K562 (cell line): Measurements from ENCODE around the gene AP3S2. TPM values are rescaled to one million over a fixed set of nuclear protein-coding genes. Genes with fewer than 3 reads are reported as not detected.
A peak's percentile ranks its signal among the peaks of the same experiment; 100 is the strongest.

Source experiments
- ARHGAP35 ChIP-seq: fragments of 450-650 bp; IDR thresholded peaks from 2 replicates; pipeline ENCODE4 v1.6.1; 2018; ENCODE audit not compliant: partially characterized antibody
- CBX5 ChIP-seq: IDR thresholded peaks from 2 replicates; pipeline ENCODE4 v1.6.1; 2014; ENCODE audit warnings: low read depth, borderline replicate concordance
- MTA2 ChIP-seq: fragments of 450-650 bp; IDR thresholded peaks from 2 replicates; pipeline ENCODE4 v1.6.1; 2016; ENCODE audit warnings: low read depth
- NFYB ChIP-seq: IDR thresholded peaks from 2 replicates; pipeline ENCODE4 v1.6.1; 2011; ENCODE audit warnings: mild to moderate bottlenecking, moderate library complexity; ENCODE audit not compliant: insufficient read length; ENCODE audit errors: extremely low read depth
- NR2C1 ChIP-seq, 2 experiments: fragments of 450-650 bp; IDR thresholded peaks; 2 replicates each; pipeline ENCODE4 v1.6.1; 2017; ENCODE audit warnings: mild to moderate bottlenecking in 2 of 2, antibody characterized with exemption in 1 of 2, inconsistent platforms in 1 of 2, missing compliant biosample characterization in 1 of 2, missing genetic modification characterization in 1 of 2
- NR2F6 ChIP-seq: fragments of 450-650 bp; formaldehyde crosslinking; IDR thresholded peaks from 2 replicates; pipeline ENCODE4 v1.4.0; 2020; ENCODE audit warnings: mild to moderate bottlenecking
- polyA plus RNA-seq, 8 experiments: library from polyadenylated mRNA; depleted of rRNA in 4 of 8; stranded (reverse) in 5 of 8; unstranded in 3 of 8; fragments of >200 nt; fragmentation: Nextera tagmentation in 2 of 8; fragmentation: Illumina TruSeq in 1 of 8; extraction: Ambion mirVana in 2 of 8; extraction: Trizol in 1 of 8; gene quantifications; 2 replicates each; pipeline versions ENCODE4 v1.2.1 to v1.2.3, GENCODE V29; 2011 to 2014; ENCODE audit warnings: inconsistent platforms in 1 of 8, missing spikeins in 1 of 8
- total RNA-seq, 7 experiments: library from RNA; depleted of rRNA in 6 of 7; stranded (reverse); fragments of >200 nt in 6 of 7; fragmentation: Illumina TruSeq in 2 of 7; extraction: Trizol in 2 of 7; gene quantifications; 2 replicates each; pipeline versions ENCODE4 v1.2.1 to v1.2.3, GENCODE V29; 2011 to 2021; ENCODE audit warnings: low replicate concordance in 1 of 7
- TF ChIP-seq, protein P1 (sequence below): IDR thresholded peaks from 2 replicates; pipeline ENCODE4 v1.6.1; 2014; ENCODE audit warnings: antibody characterized with exemption
- TF ChIP-seq, protein P2 (sequence below): fragments of 450-650 bp; IDR thresholded peaks from 2 replicates; pipeline ENCODE4 v1.6.1; 2016; ENCODE audit warnings: low read depth
- TF ChIP-seq, protein P3 (sequence below): fragments of 250-450 bp; sonication (Bioruptor Pico); IDR thresholded peaks from 2 replicates; pipeline ENCODE4 v1.8.0; 2022; ENCODE audit warnings: inconsistent platforms, mild to moderate bottlenecking, moderate library complexity, borderline replicate concordance

Gene AP3S2
- total and polyA plus RNA-seq, 9 of the 15 experiments (the other 6 are each of a cell fraction or from before 2014, with no cell fraction given), result 16.4 to 54.1 (median 37.4) TPM

DNA sequence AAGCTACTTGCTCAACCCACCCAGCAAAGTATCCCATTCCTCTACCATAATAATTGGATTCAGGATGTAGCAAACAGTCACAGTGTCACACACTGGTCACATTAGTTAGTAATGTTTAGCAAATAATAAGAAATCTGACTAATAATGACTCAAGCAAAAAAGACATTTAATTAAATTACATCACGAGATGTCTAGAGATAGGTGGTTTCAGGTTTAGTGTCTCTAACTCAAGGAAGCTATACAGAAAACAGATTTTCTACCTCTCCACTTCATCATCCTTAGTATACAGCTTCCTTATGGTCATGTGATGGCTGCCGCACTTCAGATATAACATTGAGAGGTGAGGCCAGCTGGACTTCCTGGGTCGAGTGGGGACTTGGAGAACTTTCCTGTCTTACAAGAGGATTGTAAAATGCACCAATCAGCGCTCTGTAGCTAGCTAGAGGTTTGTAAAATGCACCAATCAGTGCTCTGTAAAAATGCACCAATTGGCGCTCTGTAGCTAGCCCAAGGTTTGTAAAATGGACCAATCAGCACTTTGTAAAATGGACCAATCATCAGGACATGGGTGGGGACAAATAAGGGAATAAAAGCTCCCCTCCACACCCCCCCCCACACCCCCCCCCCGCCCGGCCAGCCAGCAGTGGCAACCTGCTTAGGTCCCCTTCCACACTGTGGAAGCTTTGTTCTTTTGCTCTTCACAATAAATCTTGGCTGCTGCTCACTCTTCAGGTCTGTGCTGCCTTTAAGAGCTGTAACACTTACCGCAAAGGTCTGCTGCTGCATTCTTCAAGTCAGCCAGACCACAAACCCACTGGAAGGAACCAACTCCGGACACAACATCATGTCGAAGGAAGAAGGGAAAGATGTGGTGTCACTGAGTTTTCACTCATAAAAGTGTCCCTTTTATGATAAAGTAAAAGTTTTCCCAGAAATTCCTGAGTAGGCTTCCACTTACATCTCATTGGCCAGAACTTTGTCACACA is 43.9 kb upstream of the AP3S2 start (continued):
- TF ChIP-seq, protein P1, sequence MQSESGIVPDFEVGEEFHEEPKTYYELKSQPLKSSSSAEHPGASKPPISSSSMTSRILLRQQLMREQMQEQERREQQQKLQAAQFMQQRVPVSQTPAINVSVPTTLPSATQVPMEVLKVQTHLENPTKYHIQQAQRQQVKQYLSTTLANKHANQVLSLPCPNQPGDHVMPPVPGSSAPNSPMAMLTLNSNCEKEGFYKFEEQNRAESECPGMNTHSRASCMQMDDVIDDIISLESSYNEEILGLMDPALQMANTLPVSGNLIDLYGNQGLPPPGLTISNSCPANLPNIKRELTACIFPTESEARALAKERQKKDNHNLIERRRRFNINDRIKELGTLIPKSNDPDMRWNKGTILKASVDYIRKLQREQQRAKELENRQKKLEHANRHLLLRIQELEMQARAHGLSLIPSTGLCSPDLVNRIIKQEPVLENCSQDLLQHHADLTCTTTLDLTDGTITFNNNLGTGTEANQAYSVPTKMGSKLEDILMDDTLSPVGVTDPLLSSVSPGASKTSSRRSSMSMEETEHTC, result no peak
- TF ChIP-seq NFYB, result peak; percentile 35
- TF ChIP-seq, protein P2, sequence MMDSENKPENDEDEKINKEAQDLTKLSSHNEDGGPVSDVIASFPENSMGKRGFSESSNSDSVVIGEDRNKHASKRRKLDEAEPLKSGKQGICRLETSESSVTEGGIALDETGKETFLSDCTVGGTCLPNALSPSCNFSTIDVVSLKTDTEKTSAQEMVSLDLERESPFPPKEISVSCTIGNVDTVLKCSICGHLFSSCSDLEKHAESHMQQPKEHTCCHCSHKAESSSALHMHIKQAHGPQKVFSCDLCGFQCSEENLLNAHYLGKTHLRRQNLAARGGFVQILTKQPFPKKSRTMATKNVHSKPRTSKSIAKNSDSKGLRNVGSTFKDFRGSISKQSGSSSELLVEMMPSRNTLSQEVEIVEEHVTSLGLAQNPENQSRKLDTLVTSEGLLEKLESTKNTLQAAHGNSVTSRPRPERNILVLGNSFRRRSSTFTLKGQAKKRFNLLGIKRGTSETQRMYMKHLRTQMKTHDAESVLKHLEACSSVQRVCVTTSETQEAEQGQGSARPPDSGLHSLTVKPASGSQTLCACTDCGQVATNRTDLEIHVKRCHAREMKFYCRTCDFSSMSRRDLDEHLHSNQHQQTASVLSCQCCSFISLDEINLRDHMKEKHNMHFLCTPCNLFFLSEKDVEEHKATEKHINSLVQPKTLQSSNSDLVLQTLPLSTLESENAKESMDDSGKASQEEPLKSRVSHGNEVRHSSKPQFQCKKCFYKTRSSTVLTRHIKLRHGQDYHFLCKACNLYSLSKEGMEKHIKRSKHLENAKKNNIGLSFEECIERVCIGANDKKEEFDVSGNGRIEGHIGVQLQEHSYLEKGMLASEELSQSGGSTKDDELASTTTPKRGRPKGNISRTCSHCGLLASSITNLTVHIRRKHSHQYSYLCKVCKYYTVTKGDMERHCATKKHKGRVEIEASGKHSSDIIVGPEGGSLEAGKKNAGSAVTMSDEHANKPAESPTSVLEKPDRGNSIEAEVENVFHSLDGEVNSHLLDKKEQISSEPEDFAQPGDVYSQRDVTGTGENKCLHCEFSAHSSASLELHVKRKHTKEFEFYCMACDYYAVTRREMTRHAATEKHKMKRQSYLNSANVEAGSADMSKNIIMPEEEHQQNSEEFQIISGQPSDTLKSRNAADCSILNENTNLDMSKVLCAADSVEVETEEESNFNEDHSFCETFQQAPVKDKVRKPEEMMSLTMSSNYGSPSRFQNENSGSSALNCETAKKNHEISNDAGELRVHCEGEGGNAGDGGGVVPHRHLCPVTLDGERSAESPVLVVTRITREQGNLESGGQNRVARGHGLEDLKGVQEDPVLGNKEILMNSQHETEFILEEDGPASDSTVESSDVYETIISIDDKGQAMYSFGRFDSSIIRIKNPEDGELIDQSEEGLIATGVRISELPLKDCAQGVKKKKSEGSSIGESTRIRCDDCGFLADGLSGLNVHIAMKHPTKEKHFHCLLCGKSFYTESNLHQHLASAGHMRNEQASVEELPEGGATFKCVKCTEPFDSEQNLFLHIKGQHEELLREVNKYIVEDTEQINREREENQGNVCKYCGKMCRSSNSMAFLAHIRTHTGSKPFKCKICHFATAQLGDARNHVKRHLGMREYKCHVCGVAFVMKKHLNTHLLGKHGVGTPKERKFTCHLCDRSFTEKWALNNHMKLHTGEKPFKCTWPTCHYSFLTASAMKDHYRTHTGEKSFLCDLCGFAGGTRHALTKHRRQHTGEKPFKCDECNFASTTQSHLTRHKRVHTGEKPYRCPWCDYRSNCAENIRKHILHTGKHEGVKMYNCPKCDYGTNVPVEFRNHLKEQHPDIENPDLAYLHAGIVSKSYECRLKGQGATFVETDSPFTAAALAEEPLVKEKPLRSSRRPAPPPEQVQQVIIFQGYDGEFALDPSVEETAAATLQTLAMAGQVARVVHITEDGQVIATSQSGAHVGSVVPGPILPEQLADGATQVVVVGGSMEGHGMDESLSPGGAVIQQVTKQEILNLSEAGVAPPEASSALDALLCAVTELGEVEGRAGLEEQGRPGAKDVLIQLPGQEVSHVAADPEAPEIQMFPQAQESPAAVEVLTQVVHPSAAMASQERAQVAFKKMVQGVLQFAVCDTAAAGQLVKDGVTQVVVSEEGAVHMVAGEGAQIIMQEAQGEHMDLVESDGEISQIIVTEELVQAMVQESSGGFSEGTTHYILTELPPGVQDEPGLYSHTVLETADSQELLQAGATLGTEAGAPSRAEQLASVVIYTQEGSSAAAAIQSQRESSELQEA, result no peak
- TF ChIP-seq NR2F6, result no peak
- TF ChIP-seq, protein P3, sequence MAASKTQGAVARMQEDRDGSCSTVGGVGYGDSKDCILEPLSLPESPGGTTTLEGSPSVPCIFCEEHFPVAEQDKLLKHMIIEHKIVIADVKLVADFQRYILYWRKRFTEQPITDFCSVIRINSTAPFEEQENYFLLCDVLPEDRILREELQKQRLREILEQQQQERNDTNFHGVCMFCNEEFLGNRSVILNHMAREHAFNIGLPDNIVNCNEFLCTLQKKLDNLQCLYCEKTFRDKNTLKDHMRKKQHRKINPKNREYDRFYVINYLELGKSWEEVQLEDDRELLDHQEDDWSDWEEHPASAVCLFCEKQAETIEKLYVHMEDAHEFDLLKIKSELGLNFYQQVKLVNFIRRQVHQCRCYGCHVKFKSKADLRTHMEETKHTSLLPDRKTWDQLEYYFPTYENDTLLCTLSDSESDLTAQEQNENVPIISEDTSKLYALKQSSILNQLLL (CRISPR knock-in tag), result no peak
- no peak for TF ChIP-seq NR2C1 (IDR thresholded peaks at IDR 0.05)
- no peak for TF ChIP-seq NR2C1 (tag; IDR thresholded peaks at IDR 0.05)
- TF ChIP-seq MTA2, result no peak
- no peak for TF ChIP-seq CBX5
- no peak for TF ChIP-seq ARHGAP35
